HG03066 (cell line): ENCODE measurements around the gene IMMT.

Experiments used
- ATAC-seq: cut with Tn5 transposase; IDR thresholded peaks from one replicate; pipeline ENCODE4 v1.9.1; 2021; ENCODE audit warnings: low read depth; ENCODE audit not compliant: unreplicated experiment

IMMT gene

DNA sequence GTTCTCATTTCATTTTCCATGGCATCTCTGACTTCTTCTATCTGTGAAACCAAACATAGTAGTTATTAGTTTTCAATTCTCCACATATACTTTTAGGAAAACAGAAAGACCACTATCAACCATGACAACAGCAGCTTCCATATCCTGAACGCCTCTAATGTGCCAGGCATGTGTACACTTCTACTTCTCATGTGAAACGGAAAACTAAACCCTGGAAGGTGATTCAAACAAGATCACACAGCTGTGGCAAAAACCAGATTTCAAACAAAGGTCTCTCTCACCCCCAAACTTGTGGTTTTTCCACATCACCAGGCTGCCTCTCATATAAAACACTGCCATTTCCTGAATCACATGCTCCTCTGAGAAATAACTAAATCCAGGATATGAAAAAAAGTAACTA lies 47.5 kb downstream of the IMMT start:
- no peak for ATAC-seq

DNA sequence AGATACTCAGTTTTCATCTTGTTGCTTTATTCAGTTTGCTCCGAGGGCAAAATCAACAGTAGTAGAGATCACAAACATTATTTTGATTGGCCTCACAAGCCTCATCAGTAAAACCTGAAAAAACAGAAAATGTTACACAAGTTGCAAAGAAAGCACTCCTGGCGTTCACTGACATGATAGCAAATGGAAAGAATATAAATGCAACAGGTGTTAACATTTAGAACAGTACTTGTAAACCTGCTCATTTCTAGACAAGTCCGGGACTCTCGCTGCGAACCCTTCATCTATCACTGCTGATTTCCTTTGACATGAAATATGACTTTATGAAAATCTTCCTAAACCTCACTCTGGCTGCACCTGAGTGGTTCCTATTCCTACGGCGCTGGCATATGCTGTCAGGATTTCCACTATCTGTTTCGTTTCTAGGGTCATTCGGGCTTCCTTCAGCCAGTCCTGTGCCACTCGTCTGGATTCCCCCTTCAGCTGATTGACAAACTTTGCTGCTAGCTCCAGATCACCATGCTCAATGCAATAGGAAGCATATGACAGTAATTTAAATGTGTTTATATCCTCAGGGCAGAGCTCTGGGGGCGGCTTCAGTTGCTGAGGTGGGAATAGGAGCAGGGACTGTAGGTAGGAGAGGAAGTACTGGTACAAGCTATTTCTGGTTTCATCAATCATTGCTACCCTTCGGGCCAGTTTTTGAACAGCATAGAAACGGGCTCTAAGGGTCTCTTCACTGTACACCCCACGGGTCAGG lies 51.2 kb downstream of the IMMT start:
- ATAC-seq, result no peak

- ATAC-seq, result no peak
Observed at GRCh38 chr2:86143307-86143706, 52.0 kb downstream of the IMMT start.

DNA sequence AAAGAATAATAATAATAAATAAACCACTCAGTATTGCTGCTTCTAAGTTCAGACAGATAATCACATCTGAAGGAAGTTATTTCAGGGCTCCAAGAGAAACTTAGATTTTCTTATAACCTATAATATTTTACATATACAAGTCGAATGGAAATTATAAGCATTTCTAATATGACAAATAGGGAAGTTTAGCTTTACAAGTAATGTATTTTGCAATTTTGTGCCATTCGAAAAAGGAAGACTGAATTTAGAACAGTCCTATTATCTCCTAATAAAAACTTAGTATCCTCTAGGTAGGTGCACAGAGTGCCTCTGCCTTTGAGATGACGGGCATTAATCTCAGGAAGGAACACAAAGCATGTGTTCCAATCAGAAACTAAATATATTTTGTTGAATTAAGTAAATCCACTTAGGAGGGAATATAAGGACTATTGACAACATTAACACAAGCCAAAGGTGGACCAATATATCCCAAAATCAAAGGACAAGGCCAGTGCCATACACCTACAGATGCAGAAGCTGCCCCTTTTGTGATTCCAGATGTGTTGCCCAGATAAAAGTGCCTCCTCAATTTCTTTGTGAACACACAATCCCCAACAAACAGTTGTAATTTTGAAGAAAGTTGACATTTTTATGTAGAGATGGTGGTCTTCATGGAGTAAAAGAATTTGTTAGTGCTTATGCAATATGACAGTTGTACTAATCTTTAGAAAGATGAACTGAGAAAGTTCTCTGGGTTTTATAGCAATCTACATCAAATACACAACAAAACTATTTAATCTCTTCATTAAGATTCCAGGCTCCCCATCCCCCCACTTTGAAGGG lies 52.6 kb downstream of the IMMT start:
- no peak for ATAC-seq

DNA sequence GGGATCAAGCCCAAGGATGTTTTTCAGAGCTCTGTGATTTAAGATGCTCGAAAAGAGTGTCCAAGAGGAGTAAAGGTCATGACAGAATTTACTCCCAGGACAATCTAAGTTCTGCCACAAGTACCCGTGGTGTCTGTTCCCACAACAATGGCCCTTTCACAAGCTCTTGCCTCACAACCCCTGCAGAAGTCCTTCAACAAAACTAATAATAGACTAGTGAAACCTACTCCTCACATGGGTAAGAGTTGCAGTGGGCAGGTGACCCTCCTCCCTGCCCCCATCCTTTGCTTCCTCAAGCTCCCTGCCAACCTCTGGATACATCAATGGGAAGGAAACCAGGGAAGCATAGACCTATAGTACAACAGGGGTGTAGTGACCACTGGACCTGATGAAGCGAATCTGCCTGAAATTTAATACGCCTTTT lies 54.3 kb downstream of the IMMT start:
- no peak for ATAC-seq

GRCh38 chr2:86139981-86140380 lies 55.3 kb downstream of the IMMT start:
- no peak for ATAC-seq

- no peak for ATAC-seq
Observed at GRCh38 chr2:86138736-86139625, 56.3 kb downstream of the IMMT start.

GRCh38 chr2:86136141-86136540 lies 59.1 kb downstream of the IMMT start:
- no peak for ATAC-seq

GRCh38 chr2:86135653-86136052 lies 59.6 kb downstream of the IMMT start:
- no peak for ATAC-seq

- ATAC-seq, result no peak
Observed at GRCh38 chr2:86134709-86135108, 60.6 kb downstream of the IMMT start.

DNA sequence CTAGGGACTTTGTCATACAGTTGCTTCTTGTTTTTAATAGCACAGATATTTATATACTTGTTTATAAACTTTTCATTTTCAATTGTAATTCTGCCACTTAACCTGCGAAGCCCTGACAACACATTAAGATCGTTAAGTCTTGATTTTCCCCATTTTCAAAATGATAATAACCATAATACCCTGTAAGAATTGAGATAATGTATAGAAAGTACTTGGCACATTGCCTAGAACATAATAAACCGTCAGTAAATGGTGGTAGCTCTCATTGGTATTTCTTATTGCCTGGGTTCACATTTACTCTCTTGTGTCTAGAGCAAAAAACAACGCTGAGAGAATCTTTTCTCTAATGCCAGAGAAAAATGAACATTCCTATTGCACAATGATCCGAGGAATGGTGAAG lies 70.6 kb downstream of the IMMT start:
- ATAC-seq, result no peak

GRCh38 chr2:86123328-86123925 lies 71.8 kb downstream of the IMMT start:
- ATAC-seq, result no peak

DNA sequence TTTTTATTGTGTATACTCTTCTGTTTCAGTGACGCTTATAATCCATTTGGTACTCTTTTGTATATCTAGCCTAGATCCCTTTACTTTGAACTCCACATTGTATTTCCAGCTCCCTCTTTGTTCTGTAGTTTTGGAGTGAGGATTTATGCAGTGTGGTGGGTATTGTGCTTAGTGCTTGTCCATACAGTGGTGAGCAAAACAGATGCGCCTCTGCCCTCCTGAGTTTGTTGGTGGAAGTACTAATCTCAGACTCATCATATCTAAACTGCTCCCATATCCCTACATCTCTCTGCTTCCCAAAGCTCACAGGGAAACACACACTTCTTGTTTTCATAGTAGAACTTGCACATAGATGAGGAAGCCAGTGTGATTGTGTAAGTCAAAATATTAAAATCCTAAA lies 77.1 kb downstream of the IMMT start:
- no peak for ATAC-seq

GRCh38 chr2:86107031-86107430 lies 88.2 kb downstream of the IMMT start:
- no peak for ATAC-seq

DNA sequence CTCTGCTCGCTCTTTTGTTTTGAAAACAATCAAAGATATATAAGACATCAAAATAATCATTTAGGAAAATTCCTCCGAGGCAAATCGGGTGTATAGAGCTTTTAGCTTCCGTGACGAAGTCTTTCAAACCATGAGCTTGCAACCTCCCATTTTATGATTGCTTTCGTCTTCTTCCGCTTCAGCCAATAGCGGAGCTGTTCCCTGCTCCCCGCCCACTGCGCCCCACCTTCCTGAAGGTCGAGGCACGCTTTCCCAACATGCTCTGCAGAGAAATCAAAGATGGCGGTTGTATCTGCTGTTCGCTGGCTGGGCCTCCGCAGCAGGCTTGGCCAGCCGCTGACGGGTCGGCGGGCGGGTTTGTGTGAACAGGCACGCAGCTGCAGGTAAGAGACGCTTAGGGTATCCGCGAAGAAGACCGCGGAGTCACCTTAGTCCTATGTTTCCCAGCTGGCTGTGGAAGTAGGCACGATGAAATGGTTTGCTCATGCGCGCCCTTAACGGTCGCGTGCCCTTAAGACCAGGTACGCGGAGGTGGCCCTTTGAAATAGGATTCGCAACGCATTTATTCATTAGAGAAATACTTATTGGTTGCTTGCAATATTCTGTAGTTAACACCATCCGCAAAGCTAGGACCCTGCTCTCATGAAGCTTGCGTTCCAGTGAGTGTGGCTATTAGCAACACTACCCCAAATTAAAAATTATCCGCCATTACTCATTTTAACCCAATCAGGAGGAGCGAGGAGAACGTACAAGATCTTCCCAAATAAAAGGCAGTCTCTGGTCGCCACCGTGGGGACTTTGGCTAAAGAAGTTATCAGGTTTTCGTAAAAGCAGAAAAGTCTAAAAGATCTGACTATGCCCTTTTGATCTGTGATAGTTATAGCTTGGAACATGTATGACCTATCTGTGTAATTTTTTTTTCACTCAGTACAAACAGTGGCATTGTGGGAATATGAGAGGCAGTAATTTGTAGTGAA lies 89.0 kb downstream of the IMMT start, which contains the start of gene PTCD3:
PTCD3 (plus strand) TSS at position 267 of the 977 bp plus-strand sequence; CDS start at position 280, 13 bp downstream.
- peak; percentile 88 for ATAC-seq

GRCh38 chr2:86105252-86105968 lies 89.9 kb downstream of the IMMT start, which contains the start of gene POLR1A:
Gene POLR1A (minus strand): TSS chr2:86105886. CDS start chr2:86105776, 110 bp downstream.
- peak; percentile 74 for ATAC-seq

GRCh38 chr2:86102157-86102556 lies 93.1 kb downstream of the IMMT start:
- no peak for ATAC-seq

DNA sequence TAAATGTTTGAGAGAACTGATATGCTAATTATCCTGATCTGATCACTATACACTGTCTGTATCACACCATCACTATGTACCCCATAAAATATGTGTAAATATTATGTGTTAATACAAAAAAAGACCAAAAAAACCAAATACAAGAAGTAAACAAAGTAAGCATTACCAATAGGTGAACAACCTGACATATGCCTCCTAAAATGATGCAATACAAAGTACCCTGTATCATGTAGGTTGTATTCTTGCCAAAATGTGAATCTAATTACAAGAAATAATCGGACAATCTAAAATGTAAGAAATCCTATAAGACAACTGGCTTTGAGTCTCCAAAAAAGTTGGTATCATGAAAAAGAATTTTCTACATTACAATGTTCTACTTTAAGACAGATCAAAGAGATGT lies 97.3 kb downstream of the IMMT start:
- no peak for ATAC-seq
